GM18951 (cell line): ENCODE measurements around the gene KMT2C.
"Not testable (repeated sequence)": the region's sequence is repeated elsewhere in the genome, so short reads cannot be mapped to it uniquely, and the experiment has no call there.

Experiments used
- POLR2A ChIP-seq: IDR thresholded peaks from 4 replicates; pipeline ENCODE4 v1.6.1; 2011; ENCODE audit warnings: mild to moderate bottlenecking; ENCODE audit not compliant: insufficient read length, insufficient read depth; ENCODE audit errors: extremely low read depth
- in situ Hi-C: fragments of 300-500 bp; cut with MboI; formaldehyde crosslinking; loops from one replicate; pipeline ENCODE4 v1.12.0; 2022; ENCODE audit warnings: low sequenced_read_pairs, mixed read lengths, inconsistent platforms; ENCODE audit not compliant: unreplicated experiment

KMT2C gene

GRCh38 chr7:152403726-152404125 lies 32.1 kb downstream of the KMT2C start:
- no peak for TF ChIP-seq POLR2A

GRCh38 chr7:152402384-152403250 lies 33.2 kb downstream of the KMT2C start:
- no peak for TF ChIP-seq POLR2A
- in situ Hi-C loops: no loop called here

More at GRCh38 chr7:152403726-152404125, 32.1 kb downstream of the KMT2C start:
- in situ Hi-C loops: no loop called here

- in situ Hi-C loops: no loop called here
- no peak for TF ChIP-seq POLR2A
Measured at GRCh38 chr7:152399344-152399743, 36.5 kb downstream of the KMT2C start.

- no peak for TF ChIP-seq POLR2A
- in situ Hi-C loops: no loop called here
Measured at GRCh38 chr7:152395112-152395511, 40.7 kb downstream of the KMT2C start.

- in situ Hi-C loops: not testable (repeated sequence)
Measured at GRCh38 chr7:152394214-152394613, 41.6 kb downstream of the KMT2C start.

GRCh38 chr7:152392254-152392653 lies 43.5 kb downstream of the KMT2C start:
- in situ Hi-C loops: no loop called here
- TF ChIP-seq POLR2A: no peak

GRCh38 chr7:152386136-152386764 lies 49.6 kb downstream of the KMT2C start:
- in situ Hi-C loops: not testable (repeated sequence)

- in situ Hi-C loops: not testable (repeated sequence)
Measured at GRCh38 chr7:152384235-152385200, 51.3 kb downstream of the KMT2C start.

GRCh38 chr7:152383341-152384234 lies 52.2 kb downstream of the KMT2C start:
- TF ChIP-seq POLR2A: no peak
- in situ Hi-C loops: no loop called here

- no peak for TF ChIP-seq POLR2A
- in situ Hi-C loops: no loop called here
Measured at GRCh38 chr7:152382244-152382643, 53.6 kb downstream of the KMT2C start.

- in situ Hi-C loops: not testable (repeated sequence)
Measured at GRCh38 chr7:152380931-152381578, 54.7 kb downstream of the KMT2C start.

- in situ Hi-C loops: not testable (repeated sequence)
Measured at GRCh38 chr7:152378497-152378896, 57.3 kb downstream of the KMT2C start.

- in situ Hi-C loops: not testable (repeated sequence)
Measured at GRCh38 chr7:152376716-152377484, 58.9 kb downstream of the KMT2C start.
